Caco-2 (cell line): ENCODE data around the gene DENND1A. TPM values are rescaled to one million over a fixed set of nuclear protein-coding genes. Genes with fewer than 3 reads are reported as not detected.

Experiments used
- BruUV-seq: library from RNA; stranded (reverse); fragments of 400-500 nt; replicated peaks from 2 replicates; lab custom pipeline; 2021; lab: Mats Ljungman, UMichigan
- CTCF ChIA-PET: fragments of 300-600 bp; sonication (Branson Sonifier 250); formaldehyde crosslinking; loops from one replicate; lab custom pipeline; 2022; ENCODE audit warnings: antibody characterized with exemption; lab: Charles Lee
- POLR2A ChIA-PET: fragments of 300-600 bp; sonication (Branson Sonifier 250); formaldehyde crosslinking; loops from one replicate; lab custom pipeline; 2022; ENCODE audit warnings: antibody characterized with exemption; lab: Charles Lee
- DNase-seq, 2 experiments: peaks; one replicate each; pipeline versions ENCODE4 v3.0.0 to v3.0.0-alpha.2; 2020 to 2022
- H3K27me3 ChIP-seq: replicated peaks from 2 replicates; pipeline ENCODE4 v1.6.0; 2011; ENCODE audit warnings: low read length; ENCODE audit not compliant: control insufficient read depth, insufficient read depth
- H3K36me3 ChIP-seq: 2 replicates; pipeline ENCODE4 v1.5.1; 2011; ENCODE audit warnings: low read length; ENCODE audit not compliant: control insufficient read depth, insufficient read depth
- H3K4me1 ChIP-seq: fragments of 250-450 bp; sonication (Bioruptor Pico); 2 replicates; pipeline ENCODE4 v1.5.1; 2020; ENCODE audit warnings: mild to moderate bottlenecking
- H3K4me3 ChIP-seq: 2 replicates; pipeline ENCODE4 v1.5.1; 2011; ENCODE audit warnings: low read depth, mild to moderate bottlenecking, control low read depth, low read length
- H3K9me3 ChIP-seq: fragments of 250-450 bp; sonication (Bioruptor Pico); 2 replicates; pipeline ENCODE4 v1.5.1; 2020; ENCODE audit warnings: mild to moderate bottlenecking, moderate library complexity
- H3K27ac Mint-ChIP-seq: one replicate; pipeline ENCODE4 v1.8.0; 2022; ENCODE audit warnings: mixed read lengths; ENCODE audit not compliant: unreplicated experiment
- H3K27me3 Mint-ChIP-seq: one replicate; pipeline ENCODE4 v1.8.0; 2022; ENCODE audit warnings: mixed read lengths; ENCODE audit not compliant: insufficient read depth, unreplicated experiment
- H3K36me3 Mint-ChIP-seq: one replicate; pipeline ENCODE4 v1.8.0; 2022; ENCODE audit warnings: mild to moderate bottlenecking, mixed read lengths; ENCODE audit not compliant: insufficient read depth, unreplicated experiment
- H3K4me1 Mint-ChIP-seq: one replicate; pipeline ENCODE4 v1.8.0; 2022; ENCODE audit warnings: low read depth, mixed read lengths; ENCODE audit not compliant: unreplicated experiment
- H3K4me3 Mint-ChIP-seq: one replicate; pipeline ENCODE4 v1.8.0; 2022; ENCODE audit warnings: mild to moderate bottlenecking, moderate library complexity, mixed read lengths; ENCODE audit not compliant: unreplicated experiment
- H3K9me3 Mint-ChIP-seq: one replicate; pipeline ENCODE4 v1.8.0; 2022; ENCODE audit warnings: mixed read lengths; ENCODE audit not compliant: unreplicated experiment
- CTCF ChIP-seq, 2 experiments: fragments of 200-600 bp in 1 of 2; IDR thresholded peaks; 1 replicate in 1 of 2; 2 replicates in 1 of 2; pipeline versions ENCODE4 v1.5.1 to v1.8.0; 2011 to 2022; ENCODE audit warnings: antibody characterized with exemption in 1 of 2, control low read depth in 1 of 2, inconsistent platforms in 1 of 2, low read depth in 1 of 2, low read length in 1 of 2, mild to moderate bottlenecking in 1 of 2, moderate library complexity in 1 of 2; ENCODE audit not compliant: insufficient read depth in 1 of 2, severe bottlenecking in 1 of 2, unreplicated experiment in 1 of 2
- intact Hi-C: fragments of 100-400 bp; cut with micrococcal nuclease; formaldehyde crosslinking; loops from one replicate; pipeline ENCODE4 v1.10.0; 2022; ENCODE audit not compliant: unreplicated experiment
- total RNA-seq: library from RNA; stranded (reverse); gene quantifications from 2 replicates; pipeline ENCODE4 v1.2.3, GENCODE V29; 2022

DENND1A gene
- total RNA-seq, 1 experiment from 2014 or later = 41.6 TPM

GRCh38 chr9:123814496-123814895, 115.4 kb downstream of the DENND1A start:
- Histone ChIP-seq H3K9me3 (no peaks in the 10 kb centered on the region), H3K4me1 (0 out of 2 replicates have a peak, but pooled peaks cover 3% of the 10 kb centered on the region), H3K36me3 (no peaks in the 10 kb centered on the region), H3K4me3 (no peak overlapping the region), H3K27me3 (no peaks in the 10 kb centered on the region)
- no peak for TF ChIP-seq CTCF (IDR thresholded peaks at IDR 0.05; ENCODE audit: insufficient read depth in 1 of 2, low read depth in 1 of 2, low read length in 1 of 2, severe bottlenecking in 1 of 2, unreplicated experiment in 1 of 2)
- H3K4me1 Mint-ChIP-seq = no peaks in the 10 kb centered on the region
- no TSS peak for BruUV-seq
- H3K4me3 Mint-ChIP-seq = no peak overlapping the region
- H3K9me3 Mint-ChIP-seq = no peaks in the 10 kb centered on the region
- ChIA-PET CTCF (no interaction called here), POLR2A (no interaction called here)
- no peaks in the 10 kb centered on the region for H3K27me3 Mint-ChIP-seq
- H3K36me3 Mint-ChIP-seq = no peaks in the 10 kb centered on the region
- intact Hi-C loops = no loop called here
- no peak overlapping the region for H3K27ac Mint-ChIP-seq
- no peak for DNase-seq

GRCh38 chr9:123812984-123813383, 116.9 kb downstream of the DENND1A start:
- no peaks in the 10 kb centered on the region for H3K36me3 Mint-ChIP-seq
- DNase-seq = no peak
- Histone ChIP-seq H3K36me3 (no peaks in the 10 kb centered on the region), H3K27me3 (no peaks in the 10 kb centered on the region), H3K4me3 (no peak overlapping the region), H3K9me3 (no peaks in the 10 kb centered on the region), H3K4me1 (0 out of 2 replicates have a peak, but pooled peaks cover 3% of the 10 kb centered on the region)
- no peak overlapping the region for H3K27ac Mint-ChIP-seq
- POLR2A ChIA-PET = no interaction called here
- no peaks in the 10 kb centered on the region for H3K27me3 Mint-ChIP-seq
- intact Hi-C loops = no loop called here
- CTCF ChIA-PET = no interaction called here
- no TSS peak for BruUV-seq
- H3K9me3 Mint-ChIP-seq = no peaks in the 10 kb centered on the region
- no peak for TF ChIP-seq CTCF (IDR thresholded peaks at IDR 0.05; ENCODE audit: insufficient read depth in 1 of 2, low read depth in 1 of 2, low read length in 1 of 2, severe bottlenecking in 1 of 2, unreplicated experiment in 1 of 2)
- H3K4me3 Mint-ChIP-seq = no peak overlapping the region
- H3K4me1 Mint-ChIP-seq = no peaks in the 10 kb centered on the region

GRCh38 chr9:123807251-123807650, 122.7 kb downstream of the DENND1A start:
- ChIA-PET POLR2A (no interaction called here), CTCF (no interaction called here)
- H3K4me3 Mint-ChIP-seq = no peak overlapping the region
- TF ChIP-seq CTCF (IDR thresholded peaks at IDR 0.05; ENCODE audit: insufficient read depth in 1 of 2, low read depth in 1 of 2, low read length in 1 of 2, severe bottlenecking in 1 of 2, unreplicated experiment in 1 of 2) = no peak
- Histone ChIP-seq H3K4me1 (no peaks in the 10 kb centered on the region), H3K4me3 (no peak overlapping the region), H3K36me3 (no peaks in the 10 kb centered on the region), H3K27me3 (no peaks in the 10 kb centered on the region), H3K9me3 (no peaks in the 10 kb centered on the region)
- H3K9me3 Mint-ChIP-seq = no peaks in the 10 kb centered on the region
- H3K4me1 Mint-ChIP-seq = no peaks in the 10 kb centered on the region
- DNase-seq = no peak
- no peak overlapping the region for H3K27ac Mint-ChIP-seq
- H3K36me3 Mint-ChIP-seq = no peaks in the 10 kb centered on the region
- H3K27me3 Mint-ChIP-seq = no peaks in the 10 kb centered on the region
- intact Hi-C loops = no loop called here
- no TSS peak for BruUV-seq
